ENCODE measurements around the gene NOA1. TPM values are rescaled to one million over a fixed set of nuclear protein-coding genes. Genes with fewer than 3 reads are reported as not detected.
"Not testable (repeated sequence)": the region's sequence is repeated elsewhere in the genome, so short reads cannot be mapped to it uniquely, and the experiment has no call there.

The NOA1 gene
- total RNA-seq, 1 experiment from 2014 or later: 19.4 TPM

- DNase-seq (ENCODE audit: low read depth, low spot score): no peak
- in situ Hi-C loops (cut with HindIII; ENCODE audit: low pct_unique_long_range_greater_than_20kb, low sequenced_read_pairs): no loop called here
These were observed 5.0 kb downstream of the NOA1 start for GRCh38 chr4:56972389-56972788.

- in situ Hi-C loops (cut with HindIII; ENCODE audit: low pct_unique_long_range_greater_than_20kb, low sequenced_read_pairs): no loop called here
- DNase-seq (ENCODE audit: low read depth, low spot score): no peak
These were observed 6.0 kb downstream of the NOA1 start for GRCh38 chr4:56971383-56971782.

- no peak for DNase-seq (ENCODE audit: low read depth, low spot score)
- in situ Hi-C loops (cut with HindIII; ENCODE audit: low pct_unique_long_range_greater_than_20kb, low sequenced_read_pairs): no loop called here
These were observed 16.3 kb downstream of the NOA1 start for GRCh38 chr4:56961107-56961500.

- no peak for DNase-seq (ENCODE audit: low read depth, low spot score)
- in situ Hi-C loops (cut with HindIII; ENCODE audit: low pct_unique_long_range_greater_than_20kb, low sequenced_read_pairs): no loop called here
These were observed 18.3 kb downstream of the NOA1 start for GRCh38 chr4:56959100-56959499.

GRCh38 chr4:56958111-56958517, 19.3 kb downstream of the NOA1 start:
- in situ Hi-C loops (cut with HindIII; ENCODE audit: low pct_unique_long_range_greater_than_20kb, low sequenced_read_pairs): no loop called here
- no peak for DNase-seq (ENCODE audit: low read depth, low spot score)

GRCh38 chr4:56953680-56954520, 23.5 kb downstream of the NOA1 start:
- peak; percentile 72 for DNase-seq (ENCODE audit: low read depth, low spot score)
- in situ Hi-C loops (cut with HindIII; ENCODE audit: low pct_unique_long_range_greater_than_20kb, low sequenced_read_pairs): no loop called here

GRCh38 chr4:56941403-56941802, 36.0 kb downstream of the NOA1 start:
- in situ Hi-C loops (cut with HindIII; ENCODE audit: low pct_unique_long_range_greater_than_20kb, low sequenced_read_pairs): no loop called here

GRCh38 chr4:56940971-56941370, 36.4 kb downstream of the NOA1 start:
- no peak for DNase-seq (ENCODE audit: low read depth, low spot score)
- in situ Hi-C loops (cut with HindIII; ENCODE audit: low pct_unique_long_range_greater_than_20kb, low sequenced_read_pairs): no loop called here

More at GRCh38 chr4:56941403-56941802, 36.0 kb downstream of the NOA1 start:
- no peak for DNase-seq (ENCODE audit: low read depth, low spot score)

GRCh38 chr4:56940403-56940802, 37.0 kb downstream of the NOA1 start:
- no peak for DNase-seq (ENCODE audit: low read depth, low spot score)
- in situ Hi-C loops (cut with HindIII; ENCODE audit: low pct_unique_long_range_greater_than_20kb, low sequenced_read_pairs): no loop called here

GRCh38 chr4:56939826-56940225, 37.6 kb downstream of the NOA1 start:
- in situ Hi-C loops (cut with HindIII; ENCODE audit: low pct_unique_long_range_greater_than_20kb, low sequenced_read_pairs); DNase-seq (ENCODE audit: low read depth, low spot score): not testable (repeated sequence)

GRCh38 chr4:56937262-56937661, 40.1 kb downstream of the NOA1 start:
- DNase-seq (ENCODE audit: low read depth, low spot score): no peak
- in situ Hi-C loops (cut with HindIII; ENCODE audit: low pct_unique_long_range_greater_than_20kb, low sequenced_read_pairs): no loop called here

- DNase-seq (ENCODE audit: low read depth, low spot score): no peak
- in situ Hi-C loops (cut with HindIII; ENCODE audit: low pct_unique_long_range_greater_than_20kb, low sequenced_read_pairs): no loop called here
These were observed 45.5 kb downstream of the NOA1 start for GRCh38 chr4:56931924-56932323.

- in situ Hi-C loops (cut with HindIII; ENCODE audit: low pct_unique_long_range_greater_than_20kb, low sequenced_read_pairs): no loop called here
- DNase-seq (ENCODE audit: low read depth, low spot score): no peak
These were observed 46.8 kb downstream of the NOA1 start for GRCh38 chr4:56930638-56931037.

- in situ Hi-C loops (cut with HindIII; ENCODE audit: low pct_unique_long_range_greater_than_20kb, low sequenced_read_pairs): no loop called here
- no peak for DNase-seq (ENCODE audit: low read depth, low spot score)
These were observed 50.2 kb downstream of the NOA1 start for GRCh38 chr4:56927196-56927595.

GRCh38 chr4:56914977-56915376, 62.4 kb downstream of the NOA1 start:
- DNase-seq (ENCODE audit: low read depth, low spot score); in situ Hi-C loops (cut with HindIII; ENCODE audit: low pct_unique_long_range_greater_than_20kb, low sequenced_read_pairs): not testable (repeated sequence)

GRCh38 chr4:56914336-56914735, 63.1 kb downstream of the NOA1 start:
- in situ Hi-C loops (cut with HindIII; ENCODE audit: low pct_unique_long_range_greater_than_20kb, low sequenced_read_pairs): no loop called here
- no peak for DNase-seq (ENCODE audit: low read depth, low spot score)

All from SK-MEL-5 (cell line).